Measurements from ENCODE around the gene LGALS12.

Gene LGALS12

GRCh38 chr11:63564056-63564774, 58.3 kb downstream of the LGALS12 start:
- DNase-seq: no peak

- DNase-seq: peak; percentile 54
Observed at GRCh38 chr11:63564784-63565350, 59.0 kb downstream of the LGALS12 start.

All from hematopoietic multipotent progenitor cell treated with erythropoietin and hydrocortisone succinate and interleukin-3 and kit ligand, for 4 days (in vitro differentiated cells).